ENCODE results near the gene MYOM1. TPM values are rescaled to one million over a fixed set of nuclear protein-coding genes. Genes with fewer than 3 reads are reported as not detected.
A peak's percentile ranks its signal among the peaks of the same experiment; 100 is the strongest.
"Not testable (repeated sequence)": the region's sequence is repeated elsewhere in the genome, so short reads cannot be mapped to it uniquely, and the experiment has no call there.

The MYOM1 gene
- total RNA-seq, 1 donor from 2014 or later: 608 TPM

- intact Hi-C loops (cut with DNase I): no loop called here
- peak; percentile 51 for ATAC-seq (ENCODE audit: poor library complexity)
Measured at GRCh38 chr18:3226048-3226447, 6.3 kb upstream of the MYOM1 start.

GRCh38 chr18:3225588-3225987 lies 5.8 kb upstream of the MYOM1 start:
- no peak for ATAC-seq (ENCODE audit: poor library complexity)
- DNase-seq: no peak
- intact Hi-C loops (cut with DNase I): no loop called here

More at GRCh38 chr18:3226048-3226447, 6.3 kb upstream of the MYOM1 start:
- no peak for DNase-seq

GRCh38 chr18:3224223-3224622 lies 4.5 kb upstream of the MYOM1 start:
- intact Hi-C loops (cut with DNase I): no loop called here
- ATAC-seq (ENCODE audit: poor library complexity): peak; percentile 56
- DNase-seq: peak; percentile 51

- ATAC-seq (ENCODE audit: poor library complexity): no peak
- intact Hi-C loops (cut with DNase I): no loop called here
Measured at GRCh38 chr18:3223356-3223755, 3.6 kb upstream of the MYOM1 start.

GRCh38 chr18:3221496-3221895 lies 1.7 kb upstream of the MYOM1 start:
- no peak for DNase-seq
- intact Hi-C loops (cut with DNase I): no loop called here

More at GRCh38 chr18:3223356-3223755, 3.6 kb upstream of the MYOM1 start:
- no peak for DNase-seq

GRCh38 chr18:3220868-3221267 lies 1.1 kb upstream of the MYOM1 start:
- DNase-seq; ATAC-seq (ENCODE audit: poor library complexity); intact Hi-C loops (cut with DNase I): not testable (repeated sequence)

More at GRCh38 chr18:3221496-3221895, 1.7 kb upstream of the MYOM1 start:
- no peak for ATAC-seq (ENCODE audit: poor library complexity)

GRCh38 chr18:3219241-3219630 lies 532 bp downstream of the MYOM1 start:
- DNase-seq (no peak), ATAC-seq (ENCODE audit: poor library complexity) (no peak)
- intact Hi-C loops (cut with DNase I): no loop called here

- no peak for DNase-seq
- ATAC-seq (ENCODE audit: poor library complexity): peak; percentile 55
- intact Hi-C loops (cut with DNase I): no loop called here
Measured at GRCh38 chr18:3218819-3219218, 949 bp downstream of the MYOM1 start.

- no peak for DNase-seq
- ATAC-seq (ENCODE audit: poor library complexity): peak; percentile 63
- intact Hi-C loops (cut with DNase I): no loop called here
Measured at GRCh38 chr18:3217948-3218647, 1.7 kb downstream of the MYOM1 start.

- intact Hi-C loops (cut with DNase I): no loop called here
- DNase-seq (no peak), ATAC-seq (ENCODE audit: poor library complexity) (no peak)
Measured at GRCh38 chr18:3216987-3217386, 2.8 kb downstream of the MYOM1 start.

GRCh38 chr18:3214855-3215637 lies 4.7 kb downstream of the MYOM1 start:
- intact Hi-C loops (cut with DNase I): no loop called here
- DNase-seq (no peak), ATAC-seq (ENCODE audit: poor library complexity) (no peak)

- intact Hi-C loops (cut with DNase I): no loop called here
- DNase-seq: no peak
- ATAC-seq (ENCODE audit: poor library complexity): no peak
Measured at GRCh38 chr18:3213300-3214059, 6.3 kb downstream of the MYOM1 start.

- ATAC-seq (ENCODE audit: poor library complexity) (no peak), DNase-seq (no peak)
- intact Hi-C loops (cut with DNase I): no loop called here
Measured at GRCh38 chr18:3212657-3213056, 7.1 kb downstream of the MYOM1 start.

GRCh38 chr18:3211236-3211992 lies 8.4 kb downstream of the MYOM1 start:
- ATAC-seq (ENCODE audit: poor library complexity): peak; percentile 85
- intact Hi-C loops (cut with DNase I): no loop called here
- no peak for DNase-seq

GRCh38 chr18:3209859-3210569 lies 9.8 kb downstream of the MYOM1 start:
- ATAC-seq (ENCODE audit: poor library complexity): no peak
- intact Hi-C loops (cut with DNase I): no loop called here
- DNase-seq: no peak

GRCh38 chr18:3207565-3207964 lies 12.2 kb downstream of the MYOM1 start:
- DNase-seq: no peak
- ATAC-seq (ENCODE audit: poor library complexity): peak; percentile 39
- intact Hi-C loops (cut with DNase I): no loop called here

- ATAC-seq (ENCODE audit: poor library complexity) (no peak), DNase-seq (no peak)
- intact Hi-C loops (cut with DNase I): no loop called here
Measured at GRCh38 chr18:3205239-3205638, 14.5 kb downstream of the MYOM1 start.

Data from Right ventricle myocardium superior (tissue), 1 donor.